ENCODE measurements around the gene CAP1.
A peak's percentile ranks its signal among the peaks of the same experiment; 100 is the strongest.

Gene CAP1

DNA sequence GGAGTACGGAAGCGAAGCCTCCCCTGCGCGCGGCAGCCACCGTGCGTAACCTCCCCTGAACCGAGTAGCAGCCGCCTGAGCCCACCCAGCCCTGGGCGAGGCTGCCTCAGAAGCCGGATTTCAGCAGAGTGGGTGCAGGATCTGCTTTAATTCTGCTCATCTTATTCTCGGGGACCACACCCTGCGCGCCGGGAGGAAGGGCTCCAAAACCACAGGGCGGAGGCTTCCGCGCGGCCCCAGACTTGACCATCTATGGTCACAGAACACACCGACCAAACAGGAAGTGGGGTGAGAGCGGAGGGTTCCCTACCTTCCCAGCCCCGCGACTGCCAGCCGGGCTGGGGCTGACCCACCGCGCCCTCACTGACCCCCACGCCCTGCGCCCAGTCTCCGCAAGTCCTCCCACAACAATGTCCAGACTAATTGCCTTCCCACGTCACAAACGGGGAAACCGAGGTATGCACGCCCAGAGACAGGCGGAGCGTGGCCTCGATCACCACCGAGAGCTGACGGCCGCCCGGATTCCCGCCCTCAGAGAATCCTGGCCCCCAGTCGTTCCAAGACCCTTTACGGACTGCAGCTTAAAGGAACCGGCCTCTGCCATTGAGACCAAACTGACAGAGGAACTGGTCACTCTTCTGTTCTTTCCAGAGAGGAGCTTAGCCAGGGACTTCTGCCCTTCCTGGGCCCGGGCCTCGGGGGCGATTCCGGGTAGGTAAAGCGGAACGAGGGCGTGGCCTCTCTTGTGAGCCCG, 595 bp upstream of the CAP1 start:
- DNase-seq, result peak; percentile 57 to 64 (median 57)

GRCh38 chr1:40041466-40041838, 923 bp downstream of the CAP1 start:
- no peak for ATAC-seq (replicated peaks)
- Mint-ChIP-seq H3K27me3 (no peaks in the 10 kb centered on the region), H3K27ac (peak overlapping the region; percentile 94), H3K9me3 (no peaks in the 10 kb centered on the region), H3K4me1 (ENCODE audit: low read depth in 2 of 2) (peaks cover 54 to 69% of the 10 kb centered on the region in 2 donors), H3K4me3 (peak overlapping the region; percentile 90 to 96), H3K36me3 (ENCODE audit: insufficient read depth) (peaks cover 57% of the 10 kb centered on the region)
- no peak for DNase-seq

More for the DNA sequence above, 595 bp upstream of the CAP1 start:
- Mint-ChIP-seq H3K36me3 (ENCODE audit: insufficient read depth) (peaks cover 42% of the 10 kb centered on the region), H3K27ac (peak overlapping the region; percentile 94), H3K4me3 (peak overlapping the region; percentile 90 to 96), H3K9me3 (no peaks in the 10 kb centered on the region), H3K27me3 (no peaks in the 10 kb centered on the region), H3K4me1 (ENCODE audit: low read depth in 2 of 2) (peaks cover 41 to 56% of the 10 kb centered on the region in 2 donors)
- ATAC-seq (replicated peaks), result peak; percentile 38

DNA sequence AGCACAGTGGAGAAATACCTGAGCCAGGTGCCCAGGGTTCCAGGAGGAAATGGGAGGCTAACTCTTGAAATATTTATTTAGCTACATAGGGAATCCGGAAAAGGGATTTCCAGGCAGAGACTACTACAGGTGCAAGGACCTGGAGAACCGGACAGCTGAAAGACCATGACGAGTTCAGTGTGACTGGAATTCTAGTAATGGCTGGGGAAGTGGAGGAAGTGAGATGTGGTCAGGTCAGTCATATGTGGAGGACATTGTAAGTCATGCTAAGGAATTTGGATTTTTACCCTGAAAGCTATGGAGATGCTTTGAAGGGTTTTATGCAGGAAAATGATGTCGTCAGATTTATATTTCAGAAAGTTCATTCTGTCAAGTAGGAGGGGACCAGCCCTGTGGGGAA, 1.8 kb downstream of the CAP1 start:
- no peaks in the 10 kb centered on the region for H3K9me3 Mint-ChIP-seq
- no peaks in the 10 kb centered on the region for H3K27me3 Mint-ChIP-seq
- peak overlapping the region; percentile 90 to 96 for H3K4me3 Mint-ChIP-seq
- ATAC-seq (replicated peaks), result no peak
- no peak for DNase-seq
- H3K36me3 Mint-ChIP-seq (ENCODE audit: insufficient read depth), result peaks cover 65% of the 10 kb centered on the region
- peaks cover 54 to 72% of the 10 kb centered on the region in 2 donors for H3K4me1 Mint-ChIP-seq (ENCODE audit: low read depth in 2 of 2)
- peak overlapping the region; percentile 30 to 94 for H3K27ac Mint-ChIP-seq

DNA sequence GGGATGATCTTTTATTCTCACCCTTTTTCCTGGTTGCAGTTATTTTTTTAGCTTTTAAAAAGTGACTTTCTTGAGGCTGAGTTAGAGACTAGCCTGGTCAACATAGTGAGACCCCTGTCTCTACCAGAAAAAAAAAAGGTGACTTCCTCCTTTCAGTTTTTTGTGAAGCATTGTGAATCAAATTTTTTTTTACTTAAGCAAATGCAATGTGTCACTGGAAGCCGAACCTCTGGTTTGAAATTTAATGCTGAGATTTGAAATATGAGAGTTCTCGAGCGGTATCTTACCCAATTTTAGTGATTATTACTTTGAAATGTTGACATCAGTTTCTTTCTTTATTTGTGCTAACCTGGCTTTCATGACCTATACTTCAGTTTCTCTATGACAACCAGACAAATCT, 3.6 kb downstream of the CAP1 start:
- Mint-ChIP-seq H3K36me3 (ENCODE audit: insufficient read depth) (peaks cover 78% of the 10 kb centered on the region), H3K4me3 (peak overlapping the region; percentile 90 to 96), H3K4me1 (ENCODE audit: low read depth in 2 of 2) (peaks cover 56 to 73% of the 10 kb centered on the region in 2 donors), H3K27ac (peak overlapping the region; percentile 30 to 94), H3K9me3 (no peaks in the 10 kb centered on the region), H3K27me3 (no peaks in the 10 kb centered on the region)
- no peak for ATAC-seq (replicated peaks)
- DNase-seq, result no peak

DNA sequence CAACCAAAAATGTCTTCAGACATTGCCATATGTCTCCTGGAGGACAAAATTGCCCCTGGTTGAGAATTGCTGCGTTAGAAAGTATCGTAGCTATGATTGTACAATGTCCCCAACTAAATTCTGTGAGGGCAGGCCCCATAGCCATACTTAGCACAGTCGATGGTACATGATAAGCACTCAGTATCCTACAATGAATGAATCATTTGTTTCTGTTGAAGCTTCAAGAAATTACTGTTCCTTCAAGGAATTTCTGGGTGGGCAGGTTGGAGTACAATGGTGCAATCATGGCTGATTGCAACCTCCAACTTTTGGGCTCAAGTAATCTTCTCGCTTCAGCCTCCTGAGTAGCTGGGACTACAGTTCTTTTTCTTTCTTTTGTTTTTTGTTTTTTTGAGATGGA, 4.7 kb downstream of the CAP1 start:
- Mint-ChIP-seq H3K36me3 (ENCODE audit: insufficient read depth) (peaks cover 76% of the 10 kb centered on the region), H3K9me3 (no peaks in the 10 kb centered on the region), H3K27ac (peak overlapping the region; percentile 87 to 94), H3K4me3 (peak overlapping the region; percentile 90 to 96), H3K27me3 (no peaks in the 10 kb centered on the region), H3K4me1 (ENCODE audit: low read depth in 2 of 2) (peaks cover 57 to 76% of the 10 kb centered on the region in 2 donors)
- ATAC-seq (replicated peaks) (no peak), DNase-seq (no peak)

GRCh38 chr1:40045766-40046165, 5.2 kb downstream of the CAP1 start:
- no peaks in the 10 kb centered on the region for H3K9me3 Mint-ChIP-seq
- peaks cover 55 to 79% of the 10 kb centered on the region in 2 donors for H3K4me1 Mint-ChIP-seq (ENCODE audit: low read depth in 2 of 2)
- peak overlapping the region; percentile 87 to 94 for H3K27ac Mint-ChIP-seq
- peaks cover 73% of the 10 kb centered on the region for H3K36me3 Mint-ChIP-seq (ENCODE audit: insufficient read depth)
- no peaks in the 10 kb centered on the region for H3K27me3 Mint-ChIP-seq
- ATAC-seq (replicated peaks) (no peak), DNase-seq (no peak)
- H3K4me3 Mint-ChIP-seq, result peak overlapping the region; percentile 90 to 96

GRCh38 chr1:40047276-40047675, 6.7 kb downstream of the CAP1 start:
- no peaks in the 10 kb centered on the region for H3K9me3 Mint-ChIP-seq
- H3K27me3 Mint-ChIP-seq, result no peaks in the 10 kb centered on the region
- peak overlapping the region; percentile 58 to 90 for H3K4me3 Mint-ChIP-seq
- DNase-seq, result no peak
- H3K36me3 Mint-ChIP-seq (ENCODE audit: insufficient read depth), result peaks cover 74% of the 10 kb centered on the region
- no peak for ATAC-seq (replicated peaks)
- peak overlapping the region; percentile 67 to 71 for H3K27ac Mint-ChIP-seq
- peaks cover 54 to 81% of the 10 kb centered on the region in 2 donors for H3K4me1 Mint-ChIP-seq (ENCODE audit: low read depth in 2 of 2)

- Mint-ChIP-seq H3K36me3 (ENCODE audit: insufficient read depth) (peaks cover 70% of the 10 kb centered on the region), H3K4me1 (ENCODE audit: low read depth in 2 of 2) (peaks cover 50 to 81% of the 10 kb centered on the region in 2 donors), H3K27me3 (no peaks in the 10 kb centered on the region), H3K9me3 (no peaks in the 10 kb centered on the region), H3K4me3 (peak overlapping the region; percentile 58 to 90), H3K27ac (peak overlapping the region; percentile 67 to 71)
- ATAC-seq (replicated peaks) (no peak), DNase-seq (no peak)
Measured at GRCh38 chr1:40047769-40048168, 7.2 kb downstream of the CAP1 start.

- Mint-ChIP-seq H3K4me3 (peak overlapping the region; percentile 52 to 90), H3K36me3 (ENCODE audit: insufficient read depth) (peaks cover 63% of the 10 kb centered on the region), H3K27ac (peak overlapping the region; percentile 67 to 84), H3K27me3 (no peaks in the 10 kb centered on the region), H3K4me1 (ENCODE audit: low read depth in 2 of 2) (peaks cover 62 to 82% of the 10 kb centered on the region in 2 donors), H3K9me3 (no peaks in the 10 kb centered on the region)
- DNase-seq, result no peak
- peak; percentile 26 for ATAC-seq (replicated peaks)
Measured at GRCh38 chr1:40049725-40050124, 9.2 kb downstream of the CAP1 start.

- Mint-ChIP-seq H3K27me3 (no peaks in the 10 kb centered on the region), H3K4me1 (ENCODE audit: low read depth in 2 of 2) (peaks cover 60 to 81% of the 10 kb centered on the region in 2 donors), H3K4me3 (peak overlapping the region; percentile 28 to 57), H3K9me3 (no peaks in the 10 kb centered on the region), H3K27ac (peak overlapping the region; percentile 67 to 96), H3K36me3 (ENCODE audit: insufficient read depth) (peaks cover 59% of the 10 kb centered on the region)
- ATAC-seq (replicated peaks), result no peak
- DNase-seq, result no peak
Measured at GRCh38 chr1:40050863-40051262, 10.3 kb downstream of the CAP1 start.

DNA sequence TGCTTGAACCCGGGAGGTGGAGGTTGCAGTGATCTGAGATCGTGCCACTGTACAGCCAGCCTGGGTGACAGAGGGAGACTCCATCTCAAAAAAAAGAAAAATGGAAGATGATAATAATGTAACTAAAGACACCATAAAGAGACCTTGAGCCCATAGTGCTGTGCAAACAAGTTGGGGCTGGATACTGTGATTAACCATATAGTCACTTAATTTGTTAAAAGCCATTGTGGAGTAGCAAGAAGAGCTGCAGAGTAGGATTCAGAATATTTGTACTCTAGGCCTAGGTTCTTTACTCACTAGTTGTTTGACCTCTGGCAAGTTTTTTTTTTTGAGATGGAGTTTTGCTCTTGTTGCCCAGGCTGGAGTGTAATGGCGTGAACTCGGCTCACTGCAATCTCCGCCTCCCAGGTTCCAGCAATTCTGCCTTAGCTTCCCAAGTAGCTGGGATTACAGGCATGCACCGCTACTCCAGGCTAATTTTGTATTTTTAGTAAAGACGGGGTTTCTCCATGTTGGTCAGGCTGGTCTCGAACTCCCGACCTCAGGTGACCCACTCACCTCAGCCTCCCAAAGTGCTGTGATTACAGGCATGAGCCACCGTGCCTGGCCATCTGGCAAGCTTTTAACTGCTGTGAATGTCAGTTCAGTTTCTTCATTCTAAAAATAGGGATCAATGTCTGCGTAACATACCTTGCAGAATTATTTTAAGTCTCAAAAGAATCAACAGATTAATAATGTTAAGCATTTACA, 12.8 kb downstream of the CAP1 start:
- H3K4me3 Mint-ChIP-seq, result peak overlapping the region; percentile 33 to 53
- ATAC-seq (replicated peaks) (no peak), DNase-seq (no peak)
- no peaks in the 10 kb centered on the region for H3K27me3 Mint-ChIP-seq
- H3K4me1 Mint-ChIP-seq (ENCODE audit: low read depth in 2 of 2), result peaks cover 69 to 87% of the 10 kb centered on the region in 2 donors
- no peaks in the 10 kb centered on the region for H3K9me3 Mint-ChIP-seq
- peak overlapping the region; percentile 67 to 96 for H3K27ac Mint-ChIP-seq
- H3K36me3 Mint-ChIP-seq (ENCODE audit: insufficient read depth), result peaks cover 47% of the 10 kb centered on the region

DNA sequence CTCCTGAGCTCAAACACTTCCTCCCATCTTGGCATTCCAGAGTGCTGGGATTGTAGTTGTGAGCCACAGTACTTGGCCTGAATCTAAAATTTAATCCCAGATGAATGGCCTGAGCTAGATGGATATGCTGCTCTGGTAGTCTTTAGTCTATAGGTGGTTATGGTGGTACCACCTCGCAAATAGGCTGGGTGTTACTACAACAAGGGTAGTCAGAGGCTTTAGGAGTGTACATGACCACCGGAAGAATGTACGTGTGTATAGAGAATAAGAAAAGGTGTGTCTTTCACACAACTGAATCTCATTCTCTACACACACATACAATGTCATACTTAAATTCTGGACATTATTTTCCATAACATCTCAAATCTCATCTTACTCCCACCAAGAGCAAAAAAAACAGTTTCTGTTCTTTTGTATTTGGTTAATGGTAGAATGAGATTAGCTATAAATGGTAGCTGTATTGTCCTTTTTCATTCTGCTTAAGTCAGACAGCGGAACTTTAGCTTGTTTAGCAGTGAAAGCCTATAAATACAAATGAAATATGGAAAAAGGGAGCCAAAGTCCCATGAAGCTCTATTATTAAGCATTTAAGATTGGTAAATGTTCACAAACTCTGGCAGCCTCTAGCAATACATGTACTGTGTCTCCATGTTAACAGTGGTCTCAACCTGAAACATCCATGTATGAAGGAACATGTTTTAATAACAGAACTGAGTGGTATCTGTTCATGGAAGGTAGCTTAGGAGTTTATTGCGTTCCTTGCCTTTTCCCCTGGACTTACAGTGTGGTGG, 16.2 kb downstream of the CAP1 start:
- DNase-seq (no peak), ATAC-seq (replicated peaks) (no peak)
- Mint-ChIP-seq H3K27me3 (no peaks in the 10 kb centered on the region), H3K36me3 (ENCODE audit: insufficient read depth) (peaks cover 55% of the 10 kb centered on the region), H3K27ac (peak overlapping the region; percentile 67 to 96), H3K9me3 (no peaks in the 10 kb centered on the region), H3K4me1 (ENCODE audit: low read depth in 2 of 2) (peaks cover 74 to 96% of the 10 kb centered on the region in 2 donors), H3K4me3 (peak overlapping the region; percentile 71 to 85)
